GM18861 (cell line): ENCODE measurements around the gene TSR3.

ENCODE experiments used
- ATAC-seq: cut with Tn5 transposase; IDR thresholded peaks from one replicate; pipeline ENCODE4 v1.9.1; 2021; ENCODE audit not compliant: unreplicated experiment

The TSR3 gene

DNA sequence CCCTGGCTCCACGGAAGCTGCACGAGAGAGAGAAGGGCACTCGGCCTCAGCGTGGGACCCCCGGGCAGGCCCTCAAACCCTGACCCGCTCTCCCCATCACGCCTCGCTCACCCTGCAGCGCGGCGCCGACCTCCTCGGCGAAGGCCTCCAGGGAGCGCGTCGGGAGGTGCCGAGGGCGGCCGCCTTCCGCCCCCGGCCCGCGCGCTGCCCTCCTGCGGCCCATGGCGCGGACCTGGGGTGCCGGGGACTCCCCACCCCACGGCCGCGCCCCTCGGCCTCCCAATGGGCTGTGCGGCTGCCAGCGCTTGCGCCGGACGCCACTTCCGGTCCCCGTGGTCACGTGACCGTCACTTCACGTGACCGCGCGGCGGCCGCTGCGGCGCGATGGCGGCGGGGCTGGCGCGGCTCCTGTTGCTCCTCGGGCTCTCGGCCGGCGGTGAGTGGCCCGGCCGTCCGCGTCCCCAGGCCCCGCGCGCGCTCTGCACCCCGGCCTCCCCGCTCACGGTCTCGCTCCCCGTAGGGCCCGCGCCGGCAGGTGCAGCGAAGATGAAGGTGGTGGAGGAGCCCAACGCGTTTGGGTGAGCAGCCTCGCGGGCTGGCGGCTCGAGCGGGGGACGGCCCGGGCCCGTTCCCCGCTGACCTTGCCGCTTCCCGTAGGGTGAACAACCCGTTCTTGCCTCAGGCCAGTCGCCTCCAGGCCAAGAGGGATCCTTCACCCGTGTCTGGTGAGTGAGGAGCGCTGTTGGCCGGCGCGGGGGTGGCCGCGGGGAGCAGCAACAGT lies at the start of gene TSR3, which contains the start of gene GNPTG:
TSR3 (minus strand) TSS at position 297 of the 781 bp plus-strand sequence; CDS start at position 223, 74 bp downstream.
GNPTG (plus strand) TSS at position 350 of the 781 bp plus-strand sequence; CDS start at position 385, 35 bp downstream.
- peak; percentile 55 for ATAC-seq

GRCh38 chr16:1401061-1401757 lies 49.5 kb upstream of the TSR3 start:
- no peak for ATAC-seq

GRCh38 chr16:1398826-1399581 lies 47.3 kb upstream of the TSR3 start:
- ATAC-seq: no peak

GRCh38 chr16:1398351-1398750 lies 46.7 kb upstream of the TSR3 start:
- ATAC-seq: no peak

DNA sequence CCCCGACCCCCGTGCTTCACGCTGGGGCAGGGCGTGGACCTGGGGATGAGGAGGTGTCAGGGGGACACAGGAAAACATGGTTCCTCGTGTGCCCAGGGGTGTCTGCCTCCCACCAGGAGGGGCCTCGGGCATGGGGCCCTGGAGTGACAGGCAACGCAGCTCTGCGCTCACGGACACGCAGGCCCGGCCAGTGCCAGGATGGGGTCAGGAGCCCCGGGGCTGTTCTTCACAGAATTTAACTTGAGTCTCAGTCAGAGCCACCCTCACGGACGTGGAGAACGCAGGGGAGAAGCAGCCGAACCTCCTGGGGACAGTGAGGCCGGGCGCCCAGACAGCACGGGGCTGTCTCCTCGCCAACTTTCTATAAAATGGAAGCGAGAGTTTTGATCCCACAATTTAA lies 46.1 kb upstream of the TSR3 start:
- no peak for ATAC-seq

GRCh38 chr16:1395444-1396031 lies 43.9 kb upstream of the TSR3 start:
- no peak for ATAC-seq

DNA sequence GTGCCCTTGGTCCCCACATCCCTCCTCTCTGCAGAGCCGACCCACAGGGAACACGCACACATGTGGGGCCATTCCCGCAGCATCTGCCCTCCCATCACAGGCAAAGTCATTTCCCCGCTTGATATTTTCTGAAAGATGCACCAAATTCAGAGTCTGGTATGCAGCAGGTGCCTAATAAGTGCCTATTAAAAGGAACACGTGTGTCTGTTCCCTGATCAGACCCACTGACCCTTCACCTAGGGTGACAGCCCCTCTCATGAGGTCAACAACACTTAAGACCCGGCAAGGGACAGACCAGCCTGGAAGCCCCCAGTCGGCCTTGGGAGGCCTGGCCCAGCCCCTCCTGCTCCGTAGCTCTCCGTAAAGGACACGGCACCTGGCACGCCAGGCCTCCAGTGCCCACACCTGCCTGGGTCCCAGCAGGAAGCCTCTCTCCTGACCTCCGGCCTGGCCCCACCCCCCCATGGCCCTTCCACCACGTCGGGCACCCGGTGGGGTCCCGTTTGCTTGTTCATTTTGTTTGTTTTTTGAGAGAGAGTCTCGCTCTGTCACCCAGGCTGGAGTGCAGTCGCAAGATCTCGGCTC lies 42.8 kb upstream of the TSR3 start:
- no peak for ATAC-seq

DNA sequence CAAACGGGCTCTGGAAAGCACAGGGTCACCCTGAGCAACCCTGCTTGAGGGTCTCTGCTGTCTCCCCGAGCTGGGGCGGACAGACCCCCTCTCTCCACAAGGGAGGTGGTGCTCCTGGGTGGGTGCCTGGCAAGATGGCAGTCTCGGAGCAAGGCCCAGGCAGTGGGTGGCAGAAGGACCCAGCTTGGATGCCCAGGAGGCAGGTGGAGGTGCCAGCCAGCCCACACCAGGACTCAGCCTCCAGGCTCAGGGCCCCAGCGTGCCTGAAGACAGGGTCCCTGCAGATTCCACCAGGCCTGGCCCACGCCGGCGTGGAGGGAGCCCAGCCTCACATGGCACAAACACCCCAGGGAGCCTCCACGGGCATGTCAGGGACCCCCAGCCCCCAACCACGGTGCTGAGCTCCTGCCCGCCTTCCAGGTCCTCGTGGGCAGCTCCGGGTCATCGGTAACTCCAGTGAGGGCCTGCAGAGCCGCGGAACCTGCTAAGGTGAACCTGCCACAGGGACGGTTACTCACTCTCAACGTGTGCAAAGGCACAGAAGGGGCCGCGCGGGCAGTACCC lies 42.0 kb upstream of the TSR3 start:
- no peak for ATAC-seq

- no peak for ATAC-seq
These were observed 41.1 kb upstream of the TSR3 start for GRCh38 chr16:1392826-1393225.

DNA sequence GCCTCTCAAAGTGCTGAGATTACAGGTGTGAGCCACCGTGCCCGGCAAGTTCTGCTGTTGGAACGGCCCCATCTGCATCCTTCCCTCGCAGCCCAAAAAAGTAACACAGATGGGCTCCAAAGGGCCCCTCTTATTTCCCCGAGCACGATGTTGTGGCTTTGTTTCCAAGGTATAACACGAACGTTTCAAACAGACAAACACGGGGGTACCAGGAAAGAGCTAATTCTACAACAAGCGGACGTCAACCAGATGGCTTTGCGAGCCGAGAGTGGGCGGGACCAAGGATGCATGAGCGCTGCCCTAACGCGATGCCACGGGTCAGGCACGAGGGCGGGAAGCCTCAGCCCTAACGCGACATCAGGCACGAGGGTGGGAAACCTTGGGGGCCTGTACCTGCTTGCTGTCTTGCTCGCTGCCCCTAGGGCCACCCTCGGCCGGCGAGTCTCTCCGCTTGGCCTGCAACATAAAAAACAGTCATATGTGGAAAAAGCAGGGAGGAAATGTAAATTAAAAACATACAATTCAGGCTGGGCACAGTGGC lies 38.6 kb upstream of the TSR3 start:
- no peak for ATAC-seq

DNA sequence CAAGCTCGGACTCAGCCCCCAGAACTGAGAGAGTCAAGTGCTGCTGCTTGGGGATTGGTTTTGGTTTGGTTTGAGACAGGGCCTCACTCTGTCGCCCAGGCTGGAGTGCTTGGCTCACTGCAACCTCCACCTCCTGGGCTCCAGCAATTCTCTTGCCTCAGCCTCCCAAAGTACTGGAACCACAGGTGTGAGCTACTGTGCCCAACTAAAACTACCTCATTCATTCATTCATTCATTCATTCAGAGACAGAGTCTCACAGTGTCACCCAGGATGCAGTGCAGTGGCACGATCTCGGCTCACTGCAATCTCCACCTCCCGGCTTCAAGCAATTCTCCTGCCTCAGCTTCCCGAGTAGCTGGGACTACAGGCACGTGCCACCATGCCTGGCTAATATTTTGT lies 38.1 kb upstream of the TSR3 start:
- no peak for ATAC-seq

GRCh38 chr16:1387331-1387730 lies 35.7 kb upstream of the TSR3 start:
- no peak for ATAC-seq

DNA sequence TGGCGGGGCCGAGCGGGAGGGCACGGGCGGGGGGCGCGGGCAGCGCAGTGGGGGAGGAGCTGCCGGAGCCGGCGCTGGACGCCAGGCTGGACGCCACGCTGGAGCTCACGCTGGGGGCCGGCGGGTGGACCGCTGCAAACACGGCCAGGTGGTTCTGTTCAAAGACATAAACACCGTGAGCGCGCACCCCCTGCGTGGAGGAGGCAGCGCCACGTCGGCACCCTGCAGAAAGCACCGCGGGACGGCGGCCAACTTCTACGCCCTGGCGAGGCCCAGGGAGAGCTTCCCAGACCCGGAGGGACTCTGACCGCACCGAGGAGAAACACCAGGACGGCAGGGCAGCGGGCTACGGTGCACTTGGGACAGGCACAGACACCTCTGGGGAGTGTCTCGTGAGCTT lies 33.6 kb upstream of the TSR3 start:
- ATAC-seq: no peak

DNA sequence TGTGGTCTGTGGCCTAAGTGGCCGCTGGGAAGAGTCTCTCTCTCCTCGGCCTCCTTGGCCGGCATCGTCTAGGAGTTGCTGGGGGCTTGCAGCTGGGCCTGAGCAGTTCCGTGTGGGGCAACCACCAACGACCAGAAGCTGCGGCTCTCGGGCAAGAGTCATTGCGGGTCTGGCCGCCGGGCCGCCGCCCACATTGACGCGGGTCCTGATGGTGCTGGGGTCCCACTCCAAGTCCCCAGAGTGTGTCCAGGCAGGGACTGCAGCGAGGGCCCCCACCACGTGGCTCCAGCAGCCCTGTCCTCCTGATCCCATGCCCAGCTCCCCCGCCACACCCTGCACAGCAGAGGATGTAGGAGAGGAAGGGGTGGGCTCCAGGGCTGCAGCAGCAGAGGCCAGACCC lies 31.9 kb upstream of the TSR3 start:
- no peak for ATAC-seq

DNA sequence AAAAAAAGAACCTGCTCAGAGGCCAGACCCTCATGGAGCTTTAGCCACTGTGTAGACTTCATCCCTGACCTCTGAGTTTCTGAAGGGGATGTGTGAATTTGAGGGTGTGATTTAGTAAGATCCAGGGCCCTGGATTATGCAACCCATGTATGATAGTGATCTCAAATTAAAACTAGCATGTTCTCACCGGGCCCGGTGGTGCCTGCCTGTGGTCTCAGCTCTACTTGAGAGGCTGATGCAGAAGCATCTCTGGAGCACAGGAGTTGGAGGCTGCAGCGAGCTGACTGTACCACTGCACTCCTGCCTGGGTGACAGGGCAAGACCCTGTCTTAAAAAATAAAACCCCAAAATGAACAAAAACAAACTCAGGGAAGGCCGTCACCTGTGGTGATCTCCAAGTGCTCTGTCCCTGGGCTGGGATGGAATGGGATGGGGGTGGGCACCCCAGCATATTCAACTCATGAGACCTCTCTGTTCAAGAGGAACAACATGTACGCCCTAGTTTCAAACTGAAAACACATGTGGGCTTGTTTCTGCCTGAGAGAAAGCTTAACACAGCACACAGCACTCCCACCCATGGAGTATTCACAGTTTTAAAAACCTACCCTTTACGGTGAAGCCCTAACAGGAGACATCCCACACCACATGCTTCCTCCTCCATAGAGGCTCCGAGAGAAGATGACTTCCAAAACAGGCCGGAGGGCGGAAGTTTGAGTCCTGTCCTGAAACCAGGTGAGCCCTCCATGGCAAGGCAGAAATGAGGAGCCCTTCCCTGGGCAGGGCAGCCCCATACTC lies 30.1 kb upstream of the TSR3 start:
- no peak for ATAC-seq

DNA sequence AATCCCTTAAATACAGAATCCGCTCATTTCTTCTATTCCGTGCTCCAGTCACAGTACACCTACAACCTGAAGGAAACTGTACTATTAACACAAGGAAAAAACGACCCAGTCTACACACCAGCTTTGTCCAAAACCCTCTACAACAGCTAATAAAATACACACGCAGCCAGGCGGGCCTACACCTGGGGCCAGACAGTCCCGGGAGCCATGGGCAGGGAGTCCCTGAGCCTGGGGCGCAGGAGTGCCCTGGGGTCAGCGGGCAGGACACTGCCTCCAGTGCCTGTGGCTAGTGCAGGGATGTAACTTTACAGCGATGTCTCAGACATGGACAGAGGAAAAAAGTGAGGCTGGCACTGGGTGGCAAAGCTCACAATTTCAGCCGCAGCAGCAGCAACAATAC lies 28.5 kb upstream of the TSR3 start:
- no peak for ATAC-seq

DNA sequence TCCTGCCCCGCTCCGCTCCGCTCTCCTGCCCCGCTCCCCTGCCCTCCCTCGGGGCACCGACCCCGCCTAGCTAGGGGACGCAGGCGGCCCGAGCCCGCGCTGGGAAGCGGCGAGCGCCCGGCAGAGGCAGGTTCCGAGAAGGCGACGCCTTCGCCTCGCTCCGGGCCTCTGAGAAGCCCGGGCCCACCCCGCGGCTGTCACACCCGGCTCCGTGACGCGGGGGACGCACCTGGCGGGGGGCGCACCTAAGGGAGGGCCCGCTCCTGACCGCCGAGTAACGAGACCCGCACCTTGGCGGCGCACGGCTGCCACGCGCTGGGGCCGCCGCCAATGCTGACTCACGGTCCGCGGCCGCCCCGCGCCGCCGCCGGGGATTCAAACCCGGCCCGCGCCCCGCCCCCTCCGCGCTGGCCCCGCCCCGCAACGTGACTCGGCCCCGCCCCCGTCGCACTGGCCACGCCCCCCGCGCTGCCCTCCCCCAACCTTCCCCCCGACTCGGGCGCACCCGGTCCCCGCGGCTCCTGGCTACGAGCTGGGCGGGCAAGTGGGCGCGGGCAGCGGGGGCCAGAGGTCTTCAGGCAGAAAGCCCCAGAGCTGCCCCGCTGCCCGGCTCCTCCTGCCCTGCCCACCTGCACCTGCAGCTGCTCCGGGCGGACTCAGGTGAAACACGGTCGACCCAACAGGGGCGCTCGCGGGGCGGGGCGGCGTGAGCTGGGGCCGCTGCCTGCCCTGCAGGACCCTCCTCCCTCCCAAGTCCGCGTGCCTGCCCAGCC lies 27.8 kb upstream of the TSR3 start:
- ATAC-seq: no peak

DNA sequence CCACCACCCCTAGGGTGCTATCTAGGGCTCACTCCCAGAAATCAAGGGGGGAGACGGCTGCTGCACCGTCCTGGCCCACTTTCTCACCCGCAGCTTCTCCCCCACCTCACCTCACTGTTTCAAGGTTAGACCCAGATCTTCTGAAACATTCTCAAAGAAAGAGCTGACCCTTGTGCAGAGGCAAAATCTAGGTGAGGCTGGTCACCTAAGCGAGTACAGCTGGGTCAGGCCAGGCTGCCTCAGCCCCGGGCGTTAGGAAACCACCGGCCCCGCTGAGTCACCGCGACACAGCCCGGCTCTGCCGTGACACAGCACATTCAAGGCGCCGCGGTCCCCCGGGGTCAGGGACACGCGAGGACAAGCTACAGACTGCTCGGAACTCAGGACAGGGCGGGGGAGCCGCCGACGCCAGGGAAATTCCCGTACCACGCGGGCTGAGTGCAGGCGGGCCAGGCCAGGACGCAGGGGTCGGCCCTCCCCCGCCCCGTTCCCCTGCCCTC lies 27.2 kb upstream of the TSR3 start:
- no peak for ATAC-seq
